RWPE1 (cell line): ENCODE measurements around the gene UBE2D1.

Experiments
- CTCF ChIA-PET: fragments of 350-600 bp; sonication (Branson Sonifier 250); formaldehyde crosslinking; extraction: SDS; loops from one replicate; lab custom pipeline; 2021; lab: Yijun Ruan, JAX
- POLR2A ChIA-PET: fragments of 400-600 bp; formaldehyde crosslinking; extraction: SDS; loops from one replicate; lab custom pipeline; 2020; ENCODE audit warnings: antibody characterized with exemption; ENCODE audit not compliant: low non-redundant PET; lab: Yijun Ruan, JAX
- DNase-seq: peaks from one replicate; pipeline ENCODE4 v3.0.0; 2012; ENCODE audit warnings: low spot score
- H3K27ac ChIP-seq: fragments of 450-650 bp; 2 replicates; pipeline ENCODE4 v1.5.1; 2017
- CTCF ChIP-seq: fragments of 450-650 bp; conservative IDR thresholded peaks from 2 replicates; pipeline ENCODE4 v1.5.1; 2017; ENCODE audit warnings: low read depth, mild to moderate bottlenecking

Gene UBE2D1

GRCh38 chr10:58362027-58362789 lies 27.4 kb downstream of the UBE2D1 start:
- ChIA-PET POLR2A (no interaction called here), CTCF (no interaction called here)
- peak; percentile 20 for DNase-seq
- TF ChIP-seq CTCF, result no peak
- H3K27ac ChIP-seq, result no peak overlapping the region

GRCh38 chr10:58367069-58367468 lies 32.3 kb downstream of the UBE2D1 start:
- H3K27ac ChIP-seq, result no peak overlapping the region
- TF ChIP-seq CTCF, result no peak
- DNase-seq, result no peak
- ChIA-PET POLR2A (no interaction called here), CTCF (no interaction called here)

GRCh38 chr10:58371473-58371872 lies 36.7 kb downstream of the UBE2D1 start:
- POLR2A ChIA-PET, result no interaction called here
- no peak for DNase-seq
- no peak for TF ChIP-seq CTCF
- CTCF ChIA-PET, result no interaction called here
- H3K27ac ChIP-seq, result no peak overlapping the region

GRCh38 chr10:58372607-58373441 lies 38.0 kb downstream of the UBE2D1 start:
- no peak overlapping the region for H3K27ac ChIP-seq
- no peak for DNase-seq
- TF ChIP-seq CTCF, result no peak
- CTCF ChIA-PET, result no interaction called here
- POLR2A ChIA-PET, result no interaction called here

GRCh38 chr10:58373442-58373827 lies 38.6 kb downstream of the UBE2D1 start:
- TF ChIP-seq CTCF, result no peak
- CTCF ChIA-PET, result no interaction called here
- DNase-seq, result peak; percentile 27
- POLR2A ChIA-PET, result no interaction called here
- H3K27ac ChIP-seq, result no peak overlapping the region

GRCh38 chr10:58382489-58382995 lies 47.7 kb downstream of the UBE2D1 start:
- no peak overlapping the region for H3K27ac ChIP-seq
- no peak for TF ChIP-seq CTCF
- no peak for DNase-seq
- POLR2A ChIA-PET, result no interaction called here
- CTCF ChIA-PET, result no interaction called here
